K562 (cell line): ENCODE measurements around the gene COL1A1. TPM values are rescaled to one million over a fixed set of nuclear protein-coding genes. Genes with fewer than 3 reads are reported as not detected.

ENCODE experiments used
- CBFA2T2 ChIP-seq: fragments of 450-650 bp; conservative IDR thresholded peaks from 2 replicates; pipeline ENCODE4 v1.6.1; 2017; ENCODE audit warnings: mild to moderate bottlenecking
- CBX1 ChIP-seq: sonication (generic); IDR thresholded peaks from 2 replicates; pipeline ENCODE4 v1.6.1; 2016; ENCODE audit warnings: antibody characterized with exemption, low read depth, mild to moderate bottlenecking
- ETV1 ChIP-seq: fragments of 450-650 bp; conservative IDR thresholded peaks from 2 replicates; pipeline ENCODE4 v1.6.1; 2016; ENCODE audit warnings: missing genetic modification characterization, control low read depth, low read depth, missing compliant biosample characterization
- ILF3 ChIP-seq: fragments of 450-650 bp; IDR thresholded peaks from 2 replicates; pipeline ENCODE4 v1.6.1; 2018; ENCODE audit warnings: antibody characterized with exemption, mild to moderate bottlenecking, moderate library complexity, borderline replicate concordance
- KDM1A ChIP-seq, 2 experiments: fragments of 450-650 bp; IDR thresholded peaks; 2 replicates each; pipeline ENCODE4 v1.6.1; 2016; ENCODE audit warnings: mild to moderate bottlenecking in 2 of 2
- KLF13 ChIP-seq: fragments of 450-650 bp; IDR thresholded peaks from 2 replicates; pipeline ENCODE4 v1.6.1; 2016; ENCODE audit warnings: missing genetic modification characterization, low read depth, mild to moderate bottlenecking, missing compliant biosample characterization, moderate library complexity, borderline replicate concordance
- KLF6 ChIP-seq: fragments of 250-450 bp; sonication (Bioruptor Pico); IDR thresholded peaks from 2 replicates; pipeline ENCODE4 v1.4.0; 2020; ENCODE audit warnings: mild to moderate bottlenecking, moderate library complexity, borderline replicate concordance
- MCM2 ChIP-seq: fragments of 450-650 bp; IDR thresholded peaks from 2 replicates; pipeline ENCODE4 v1.6.1; 2017; ENCODE audit warnings: low read depth, mild to moderate bottlenecking
- NFRKB ChIP-seq: fragments of 450-650 bp; IDR thresholded peaks from 2 replicates; pipeline ENCODE4 v1.6.1; 2016; ENCODE audit warnings: low read depth
- NONO ChIP-seq, 2 experiments: fragments of 200-400 bp in 1 of 2; fragments of 450-650 bp in 1 of 2; formaldehyde crosslinking in 1 of 2; IDR thresholded peaks; 2 replicates each; pipeline ENCODE4 v1.6.1; 2017; ENCODE audit warnings: low read depth in 2 of 2, mild to moderate bottlenecking in 2 of 2, moderate library complexity in 2 of 2, low read length in 1 of 2
- NR2C1 ChIP-seq, 2 experiments: fragments of 450-650 bp; IDR thresholded peaks; 2 replicates each; pipeline ENCODE4 v1.6.1; 2017; ENCODE audit warnings: mild to moderate bottlenecking in 2 of 2, antibody characterized with exemption in 1 of 2, inconsistent platforms in 1 of 2, missing compliant biosample characterization in 1 of 2, missing genetic modification characterization in 1 of 2
- PYGO2 ChIP-seq: fragments of 450-650 bp; IDR thresholded peaks from 2 replicates; pipeline ENCODE4 v1.6.1; 2016; ENCODE audit warnings: mild to moderate bottlenecking, missing genetic modification characterization, moderate library complexity, missing compliant biosample characterization
- RB1 ChIP-seq: fragments of 450-650 bp; IDR thresholded peaks from 2 replicates; pipeline ENCODE4 v1.6.1; 2017; ENCODE audit warnings: low read depth, mild to moderate bottlenecking
- RBM34 ChIP-seq: fragments of 200-400 bp; formaldehyde crosslinking; IDR thresholded peaks from 2 replicates; pipeline ENCODE4 v1.6.1; 2018; ENCODE audit warnings: low read length, borderline replicate concordance; ENCODE audit not compliant: insufficient read depth
- SMAD2 ChIP-seq: fragments of 150-350 bp; IDR thresholded peaks from 2 replicates; pipeline ENCODE4 v1.6.1; 2014; ENCODE audit warnings: low read depth, mild to moderate bottlenecking, low read length
- ZBTB26 ChIP-seq: fragments of 450-650 bp; formaldehyde crosslinking; IDR thresholded peaks from 2 replicates; pipeline ENCODE4 v1.4.0; 2022; ENCODE audit warnings: missing genetic modification characterization
- ZNF121 ChIP-seq: sonication (generic); formaldehyde crosslinking; conservative IDR thresholded peaks from 2 replicates; pipeline ENCODE4 v1.8.0; 2022; ENCODE audit warnings: missing genetic modification reagents
- ZNF232 ChIP-seq: sonication (generic); formaldehyde crosslinking; IDR thresholded peaks from 2 replicates; pipeline ENCODE4 v1.8.0; 2022; ENCODE audit warnings: mild to moderate bottlenecking, missing genetic modification reagents
- ZNF444 ChIP-seq: fragments of 250-450 bp; sonication (Bioruptor Pico); IDR thresholded peaks from 2 replicates; pipeline ENCODE4 v1.4.0; 2020; ENCODE audit warnings: mild to moderate bottlenecking, moderate library complexity
- ZNF449 ChIP-seq: fragments of 250-450 bp; sonication (Bioruptor Pico); IDR thresholded peaks from 2 replicates; pipeline ENCODE4 v1.8.0; 2022; ENCODE audit warnings: moderate library complexity, mild to moderate bottlenecking, inconsistent platforms
- ZNF75A ChIP-seq: fragments of 450-650 bp; formaldehyde crosslinking; IDR thresholded peaks from 2 replicates; pipeline ENCODE4 v1.4.0; 2020; ENCODE audit warnings: mild to moderate bottlenecking
- polyA plus RNA-seq, 8 experiments: library from polyadenylated mRNA; depleted of rRNA in 4 of 8; stranded (reverse) in 5 of 8; unstranded in 3 of 8; fragments of >200 nt; fragmentation: Nextera tagmentation in 2 of 8; fragmentation: Illumina TruSeq in 1 of 8; extraction: Ambion mirVana in 2 of 8; extraction: Trizol in 1 of 8; gene quantifications; 2 replicates each; pipeline versions ENCODE4 v1.2.1 to v1.2.3, GENCODE V29; 2011 to 2014; ENCODE audit warnings: inconsistent platforms in 1 of 8, missing spikeins in 1 of 8
- total RNA-seq, 7 experiments: library from RNA; depleted of rRNA in 6 of 7; stranded (reverse); fragments of >200 nt in 6 of 7; fragmentation: Illumina TruSeq in 2 of 7; extraction: Trizol in 2 of 7; gene quantifications; 2 replicates each; pipeline versions ENCODE4 v1.2.1 to v1.2.3, GENCODE V29; 2011 to 2021; ENCODE audit warnings: low replicate concordance in 1 of 7
- TF ChIP-seq, protein P1 (sequence below): fragments of 250-450 bp; sonication (Bioruptor Pico); IDR thresholded peaks from 2 replicates; pipeline ENCODE4 v1.4.0; 2020; ENCODE audit warnings: mild to moderate bottlenecking
- TF ChIP-seq, protein P2 (sequence below): sonication (generic); formaldehyde crosslinking; IDR thresholded peaks from 2 replicates; pipeline ENCODE4 v1.8.1; 2023; ENCODE audit warnings: mild to moderate bottlenecking, missing genetic modification reagents

Gene COL1A1
- total and polyA plus RNA-seq, 9 of the 15 experiments (the other 6 are each of a cell fraction or from before 2014, with no cell fraction given): 0.04 to 3.4 (median 0.18) TPM

GRCh38 chr17:50169121-50169764 is 32.2 kb downstream of the COL1A1 start (continued):
- no peak for TF ChIP-seq SMAD2
- no peak for TF ChIP-seq ETV1 (tag)
- no peak for TF ChIP-seq ZNF232
- no peak for TF ChIP-seq RBM34
- TF ChIP-seq ILF3: no peak
- no peak for TF ChIP-seq ZNF121 (CRISPR knock-in tag)
- no peak for TF ChIP-seq ZNF449 (CRISPR knock-in tag)
- TF ChIP-seq KLF6 (CRISPR knock-in tag): no peak
- no peak for TF ChIP-seq MCM2
- TF ChIP-seq NONO (IDR thresholded peaks at IDR 0.05; ENCODE audit: low read depth in 2 of 2, low read length in 1 of 2): no peak
- no peak for TF ChIP-seq CBX1
- no peak for TF ChIP-seq ZNF444 (CRISPR knock-in tag)
- no peak for TF ChIP-seq KLF13 (tag)
- no peak for TF ChIP-seq PYGO2
- no peak for TF ChIP-seq CBFA2T2
- no peak for TF ChIP-seq KDM1A (IDR thresholded peaks at IDR 0.05)
- no peak for TF ChIP-seq NFRKB
- TF ChIP-seq, protein P1, sequence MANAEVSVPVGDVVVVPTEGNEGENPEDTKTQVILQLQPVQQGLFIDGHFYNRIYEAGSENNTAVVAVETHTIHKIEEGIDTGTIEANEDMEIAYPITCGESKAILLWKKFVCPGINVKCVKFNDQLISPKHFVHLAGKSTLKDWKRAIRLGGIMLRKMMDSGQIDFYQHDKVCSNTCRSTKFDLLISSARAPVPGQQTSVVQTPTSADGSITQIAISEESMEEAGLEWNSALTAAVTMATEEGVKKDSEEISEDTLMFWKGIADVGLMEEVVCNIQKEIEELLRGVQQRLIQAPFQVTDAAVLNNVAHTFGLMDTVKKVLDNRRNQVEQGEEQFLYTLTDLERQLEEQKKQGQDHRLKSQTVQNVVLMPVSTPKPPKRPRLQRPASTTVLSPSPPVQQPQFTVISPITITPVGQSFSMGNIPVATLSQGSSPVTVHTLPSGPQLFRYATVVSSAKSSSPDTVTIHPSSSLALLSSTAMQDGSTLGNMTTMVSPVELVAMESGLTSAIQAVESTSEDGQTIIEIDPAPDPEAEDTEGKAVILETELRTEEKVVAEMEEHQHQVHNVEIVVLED (CRISPR knock-in tag): no peak
- TF ChIP-seq RB1: 0 out of 2 replicates have a peak, but pooled peaks have one; percentile 57
- TF ChIP-seq, protein P2, sequence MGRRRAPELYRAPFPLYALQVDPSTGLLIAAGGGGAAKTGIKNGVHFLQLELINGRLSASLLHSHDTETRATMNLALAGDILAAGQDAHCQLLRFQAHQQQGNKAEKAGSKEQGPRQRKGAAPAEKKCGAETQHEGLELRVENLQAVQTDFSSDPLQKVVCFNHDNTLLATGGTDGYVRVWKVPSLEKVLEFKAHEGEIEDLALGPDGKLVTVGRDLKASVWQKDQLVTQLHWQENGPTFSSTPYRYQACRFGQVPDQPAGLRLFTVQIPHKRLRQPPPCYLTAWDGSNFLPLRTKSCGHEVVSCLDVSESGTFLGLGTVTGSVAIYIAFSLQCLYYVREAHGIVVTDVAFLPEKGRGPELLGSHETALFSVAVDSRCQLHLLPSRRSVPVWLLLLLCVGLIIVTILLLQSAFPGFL (CRISPR knock-in tag): no peak
- TF ChIP-seq ZBTB26 (CRISPR knock-in tag): no peak
- TF ChIP-seq NR2C1 (IDR thresholded peaks at IDR 0.05): no peak
- TF ChIP-seq NR2C1 (tag; IDR thresholded peaks at IDR 0.05): no peak
- no peak for TF ChIP-seq ZNF75A (CRISPR knock-in tag)
